C4-2B (cell line): Measurements from ENCODE around the gene MRS2.

Source experiments
- H3K27ac ChIP-seq: fragments of 450-650 bp; 2 replicates; pipeline ENCODE4 v1.5.1; 2017
- ZFX ChIP-seq: fragments of 450-650 bp; IDR thresholded peaks from 2 replicates; pipeline ENCODE4 v1.6.1; 2017
- TF ChIP-seq, protein P1 (sequence below): fragments of 450-650 bp; conservative IDR thresholded peaks from 2 replicates; pipeline ENCODE4 v1.5.1; 2017; ENCODE audit warnings: mild to moderate bottlenecking

MRS2 gene

DNA sequence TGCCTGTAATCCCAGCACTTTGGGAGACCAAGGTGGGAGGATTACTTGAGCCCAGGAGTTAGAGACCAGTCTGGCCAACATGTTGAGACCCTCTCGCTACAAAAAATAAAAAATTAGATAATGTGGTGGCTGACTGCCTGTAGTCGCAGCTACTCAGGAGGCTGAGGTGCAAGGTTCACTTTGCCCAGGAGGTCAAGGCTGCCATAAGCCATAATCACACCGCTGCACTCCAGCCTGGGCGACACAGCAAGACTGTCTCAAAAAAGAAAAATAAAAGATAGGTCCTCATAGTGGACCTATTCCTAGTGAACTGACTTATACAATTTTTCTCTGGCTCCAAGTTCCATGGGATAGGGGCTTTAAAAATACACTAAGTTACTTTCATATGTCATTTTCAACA is 41.9 kb downstream of the MRS2 start:
- TF ChIP-seq ZFX = no peak
- TF ChIP-seq, protein P1, sequence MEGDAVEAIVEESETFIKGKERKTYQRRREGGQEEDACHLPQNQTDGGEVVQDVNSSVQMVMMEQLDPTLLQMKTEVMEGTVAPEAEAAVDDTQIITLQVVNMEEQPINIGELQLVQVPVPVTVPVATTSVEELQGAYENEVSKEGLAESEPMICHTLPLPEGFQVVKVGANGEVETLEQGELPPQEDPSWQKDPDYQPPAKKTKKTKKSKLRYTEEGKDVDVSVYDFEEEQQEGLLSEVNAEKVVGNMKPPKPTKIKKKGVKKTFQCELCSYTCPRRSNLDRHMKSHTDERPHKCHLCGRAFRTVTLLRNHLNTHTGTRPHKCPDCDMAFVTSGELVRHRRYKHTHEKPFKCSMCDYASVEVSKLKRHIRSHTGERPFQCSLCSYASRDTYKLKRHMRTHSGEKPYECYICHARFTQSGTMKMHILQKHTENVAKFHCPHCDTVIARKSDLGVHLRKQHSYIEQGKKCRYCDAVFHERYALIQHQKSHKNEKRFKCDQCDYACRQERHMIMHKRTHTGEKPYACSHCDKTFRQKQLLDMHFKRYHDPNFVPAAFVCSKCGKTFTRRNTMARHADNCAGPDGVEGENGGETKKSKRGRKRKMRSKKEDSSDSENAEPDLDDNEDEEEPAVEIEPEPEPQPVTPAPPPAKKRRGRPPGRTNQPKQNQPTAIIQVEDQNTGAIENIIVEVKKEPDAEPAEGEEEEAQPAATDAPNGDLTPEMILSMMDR = no peak
- H3K27ac ChIP-seq = no peak overlapping the region

DNA sequence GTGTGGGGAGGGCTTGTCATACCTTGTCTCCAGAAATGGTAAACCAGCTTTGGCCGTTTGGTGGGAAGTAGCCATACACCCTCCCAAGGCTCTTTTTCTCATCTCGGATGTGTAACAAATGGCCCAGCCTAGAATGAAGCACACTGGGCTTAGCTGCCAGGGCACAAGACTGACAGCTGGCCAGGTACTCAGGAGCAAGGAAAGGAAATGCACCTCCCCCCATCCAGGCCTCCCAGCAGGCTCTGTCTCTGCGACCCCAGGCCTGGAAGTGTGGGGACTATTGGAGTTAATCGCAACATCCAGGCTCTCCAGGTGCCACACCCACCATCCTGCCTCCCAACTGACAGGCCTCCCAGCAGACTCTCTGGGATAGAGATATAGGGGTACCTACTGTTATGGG is 43.0 kb downstream of the MRS2 start:
- H3K27ac ChIP-seq = no peak overlapping the region
- TF ChIP-seq ZFX = no peak
- TF ChIP-seq, protein P1 = no peak

DNA sequence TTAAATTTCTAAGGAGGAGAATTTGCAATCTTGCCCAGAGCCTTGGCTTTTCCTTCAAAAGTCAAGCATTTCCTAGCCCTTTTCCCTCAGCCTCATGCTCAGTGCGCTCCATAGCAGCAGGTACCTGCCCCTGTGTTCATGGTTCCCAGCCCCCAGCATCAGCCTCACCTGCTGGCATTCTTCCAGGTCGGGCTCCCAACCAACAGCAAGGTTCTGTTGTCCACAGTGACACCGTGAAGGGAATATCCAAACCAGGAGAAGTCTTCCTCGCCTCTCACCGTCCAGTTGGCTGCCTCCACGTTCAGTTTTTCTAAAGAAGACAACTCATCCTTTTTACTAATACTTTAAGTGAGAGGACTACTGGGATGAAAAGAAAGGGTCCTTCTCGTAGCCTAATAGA is 43.9 kb downstream of the MRS2 start:
- TF ChIP-seq ZFX = no peak
- TF ChIP-seq, protein P1 = no peak
- H3K27ac ChIP-seq = no peak overlapping the region

DNA sequence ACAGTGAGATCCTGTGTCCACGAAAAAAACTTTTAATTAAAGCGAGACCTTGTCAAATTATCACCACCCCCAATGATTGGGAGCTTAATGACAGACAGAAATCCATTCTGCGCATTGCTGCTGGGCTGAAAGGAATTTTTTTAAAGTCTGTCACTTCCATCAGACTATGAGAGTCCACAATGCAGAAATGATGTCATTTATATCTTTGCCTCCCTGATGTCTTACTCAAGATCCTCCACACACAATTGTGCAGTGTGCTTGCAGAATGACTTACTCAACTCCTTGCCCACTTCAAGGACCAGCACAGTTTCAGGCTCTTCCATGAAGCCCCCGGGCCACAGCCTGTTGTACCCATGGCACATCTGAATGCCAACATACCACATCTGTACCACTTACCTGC is 45.7 kb downstream of the MRS2 start:
- no peak overlapping the region for H3K27ac ChIP-seq
- TF ChIP-seq, protein P1 = no peak
- TF ChIP-seq ZFX = no peak

DNA sequence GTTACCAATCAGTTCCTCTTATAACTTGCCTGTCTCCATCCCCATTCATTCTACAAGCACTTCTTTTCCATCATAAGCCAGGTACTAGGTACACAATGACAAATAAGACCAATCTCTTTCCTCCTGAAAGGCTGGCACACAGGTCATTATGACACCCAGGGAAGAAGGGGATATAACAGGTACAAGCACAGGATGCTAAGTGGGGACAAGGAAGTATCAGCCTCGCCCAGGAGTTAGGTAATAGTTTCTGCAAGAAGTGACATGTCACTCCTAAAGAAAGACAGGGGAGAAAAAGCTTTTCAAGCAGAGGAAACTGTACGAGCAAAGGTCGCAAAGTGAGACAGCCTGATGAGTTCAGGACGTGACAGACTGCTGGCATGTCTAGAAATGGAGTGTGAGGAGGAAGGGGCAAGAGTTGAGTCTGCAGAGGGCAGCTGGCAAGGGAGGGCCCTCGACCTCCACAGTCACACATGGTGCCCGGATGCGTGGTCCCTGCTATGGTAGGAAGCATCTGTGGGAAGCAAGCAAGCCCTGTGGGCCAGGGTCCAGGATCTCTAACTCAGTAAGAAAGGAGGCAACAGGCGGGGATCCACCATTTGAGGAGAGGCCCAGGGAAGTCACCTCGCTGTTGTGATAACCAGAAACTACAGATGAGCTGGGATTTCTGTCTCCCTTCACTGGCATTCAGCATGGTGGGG is 46.2 kb downstream of the MRS2 start:
- TF ChIP-seq, protein P1 = no peak
- no peak for TF ChIP-seq ZFX

DNA sequence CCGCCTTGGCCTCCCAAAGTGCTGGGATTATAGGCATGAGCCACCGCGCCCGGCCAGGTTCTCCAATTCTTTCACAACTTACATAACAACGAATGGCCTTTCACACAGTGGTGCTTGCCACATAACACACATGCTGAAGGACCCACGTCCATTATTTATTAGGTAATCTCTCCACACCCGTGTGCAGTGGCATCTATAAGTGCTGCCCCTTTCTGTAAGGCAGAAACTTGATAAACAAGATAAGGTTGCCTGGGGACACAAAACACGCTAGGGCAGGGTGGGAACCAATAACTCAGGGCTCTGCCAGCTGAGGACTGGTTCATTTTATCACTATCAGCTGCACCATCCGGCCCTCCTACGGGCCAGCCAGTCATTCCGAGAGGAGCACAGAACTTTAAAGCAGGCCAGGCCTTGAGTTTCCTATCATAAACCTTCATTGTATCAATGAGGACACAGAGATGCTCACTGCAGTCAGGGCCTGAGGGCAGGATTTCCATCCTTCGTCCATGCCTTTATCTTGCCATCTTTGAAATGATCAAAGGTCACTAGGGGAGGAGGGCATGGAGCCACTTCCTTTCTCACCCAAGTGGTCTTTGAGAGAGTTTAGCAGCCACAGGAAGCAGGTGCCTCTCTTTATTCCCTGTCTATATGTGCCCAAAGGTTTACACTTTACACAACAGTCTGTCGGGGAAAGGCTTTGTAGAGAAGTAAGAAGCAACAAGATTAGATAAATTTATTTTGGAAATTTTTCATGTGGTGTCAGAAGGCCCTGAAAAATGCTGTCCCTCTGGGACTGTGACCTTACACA is 49.0 kb downstream of the MRS2 start:
- TF ChIP-seq, protein P1 = no peak
- no peak for TF ChIP-seq ZFX

More for the DNA sequence above, 46.2 kb downstream of the MRS2 start:
- H3K27ac ChIP-seq = no peak overlapping the region

DNA sequence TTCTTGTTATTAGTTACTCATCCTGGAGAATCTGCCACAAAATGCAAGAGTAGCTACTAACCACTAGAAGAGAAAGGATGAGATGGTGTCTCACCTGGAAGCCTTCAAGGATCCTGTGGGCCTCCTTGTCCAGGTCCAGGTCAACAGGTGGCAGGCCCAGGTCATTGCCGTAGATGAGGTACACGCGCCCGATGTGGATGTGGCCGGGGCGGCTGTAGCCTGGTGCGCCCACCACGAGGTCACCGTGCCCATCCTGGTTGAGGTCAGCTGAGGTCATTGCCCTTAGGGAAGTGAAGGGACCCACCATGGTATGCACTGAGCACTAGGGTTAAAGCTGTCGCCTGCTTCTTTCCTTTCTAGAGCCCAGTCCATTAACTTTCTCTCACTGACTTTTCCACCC is 51.2 kb downstream of the MRS2 start:
- TF ChIP-seq ZFX = no peak
- TF ChIP-seq, protein P1 = no peak
- H3K27ac ChIP-seq = no peak overlapping the region

More for the DNA sequence above, 49.0 kb downstream of the MRS2 start:
- no peak overlapping the region for H3K27ac ChIP-seq
